Peyer's patch (tissue), 4 donors: ENCODE results near the gene ITGB3. TPM values are rescaled to one million over a fixed set of nuclear protein-coding genes. Genes with fewer than 3 reads are reported as not detected.

Source experiments
- DNase-seq, 3 donors: peaks; one replicate each; pipeline ENCODE4 v3.0.0-alpha.2; 2017 to 2019
- H3K27ac ChIP-seq, 4 donors: fragments of 200-600 bp; sonication (generic); one replicate each; pipeline ENCODE4 v1.5.1; 2016 to 2019
- H3K27me3 ChIP-seq, 2 donors: fragments of 200-600 bp; sonication (generic); one replicate each; pipeline ENCODE4 v1.5.1; 2019
- H3K36me3 ChIP-seq, 3 donors: fragments of 200-600 bp; sonication (generic); one replicate each; pipeline ENCODE4 v1.5.1; 2016 to 2019
- H3K4me1 ChIP-seq, 4 donors: fragments of 200-600 bp; sonication (generic); one replicate each; pipeline ENCODE4 v1.5.1; 2016 to 2019
- H3K4me3 ChIP-seq, 4 donors: fragments of 200-600 bp; sonication (generic); 1 replicate in 3 of 4; 2 replicates in 1 of 4; pipeline ENCODE4 v1.5.1; 2016 to 2019; ENCODE audit warnings: mild to moderate bottlenecking in 1 of 4
- H3K9me3 ChIP-seq, 4 donors: fragments of 200-600 bp; sonication (generic); one replicate each; pipeline ENCODE4 v1.5.1; 2016 to 2019; ENCODE audit warnings: mild to moderate bottlenecking in 1 of 4
- POLR2A ChIP-seq, 2 donors: fragments of 450-650 bp; IDR thresholded peaks; one replicate each; pipeline ENCODE4 v1.5.1; 2017; ENCODE audit warnings: antibody characterized with exemption in 2 of 2, mild to moderate bottlenecking in 2 of 2, moderate library complexity in 2 of 2
- total RNA-seq, 4 donors: library from RNA; depleted of rRNA; stranded (reverse); fragments of >200 nt; gene quantifications; one replicate each; pipeline ENCODE4 v1.1.0, GENCODE V29; 2016
- TF ChIP-seq, protein P1 (sequence below), 6 experiments: fragments of 450-650 bp in 4 of 6; fragments of 200-600 bp in 2 of 6; sonication (generic) in 1 of 6; IDR thresholded peaks; one replicate each; pipeline ENCODE4 v1.5.1; 2017 to 2019; ENCODE audit warnings: antibody characterized with exemption in 6 of 6, mild to moderate bottlenecking in 3 of 6, moderate library complexity in 1 of 6

Gene ITGB3
- total RNA-seq, 4 donors from 2014 or later, result 4.6 to 18.2 (median 6.6) TPM

GRCh38 chr17:47254403-47254943 lies 846 bp downstream of the ITGB3 start:
- Histone ChIP-seq H3K4me3 (peak overlapping the region; percentile 51 to 84 (median 74)), H3K36me3 (no peaks in the 10 kb centered on the region), H3K27me3 (no peaks in the 10 kb centered on the region), H3K9me3 (no peaks in the 10 kb centered on the region), H3K4me1 (peaks cover 0 to 24% (median 2%) of the 10 kb centered on the region in 4 donors), H3K27ac (peak overlapping the region; percentile 45 to 89 (median 75))
- no peak for DNase-seq
- TF ChIP-seq, protein P1, sequence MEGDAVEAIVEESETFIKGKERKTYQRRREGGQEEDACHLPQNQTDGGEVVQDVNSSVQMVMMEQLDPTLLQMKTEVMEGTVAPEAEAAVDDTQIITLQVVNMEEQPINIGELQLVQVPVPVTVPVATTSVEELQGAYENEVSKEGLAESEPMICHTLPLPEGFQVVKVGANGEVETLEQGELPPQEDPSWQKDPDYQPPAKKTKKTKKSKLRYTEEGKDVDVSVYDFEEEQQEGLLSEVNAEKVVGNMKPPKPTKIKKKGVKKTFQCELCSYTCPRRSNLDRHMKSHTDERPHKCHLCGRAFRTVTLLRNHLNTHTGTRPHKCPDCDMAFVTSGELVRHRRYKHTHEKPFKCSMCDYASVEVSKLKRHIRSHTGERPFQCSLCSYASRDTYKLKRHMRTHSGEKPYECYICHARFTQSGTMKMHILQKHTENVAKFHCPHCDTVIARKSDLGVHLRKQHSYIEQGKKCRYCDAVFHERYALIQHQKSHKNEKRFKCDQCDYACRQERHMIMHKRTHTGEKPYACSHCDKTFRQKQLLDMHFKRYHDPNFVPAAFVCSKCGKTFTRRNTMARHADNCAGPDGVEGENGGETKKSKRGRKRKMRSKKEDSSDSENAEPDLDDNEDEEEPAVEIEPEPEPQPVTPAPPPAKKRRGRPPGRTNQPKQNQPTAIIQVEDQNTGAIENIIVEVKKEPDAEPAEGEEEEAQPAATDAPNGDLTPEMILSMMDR (IDR thresholded peaks at IDR 0.05), result no peak
- TF ChIP-seq POLR2A (IDR thresholded peaks at IDR 0.05), result no peak

GRCh38 chr17:47257651-47258339 lies 4.2 kb downstream of the ITGB3 start:
- TF ChIP-seq, protein P1 (IDR thresholded peaks at IDR 0.05), result no peak
- TF ChIP-seq POLR2A (IDR thresholded peaks at IDR 0.05), result no peak
- peaks cover 0 to 15% (median 2%) of the 10 kb centered on the region in 4 donors for H3K4me1 ChIP-seq
- no peaks in the 10 kb centered on the region for H3K27me3 ChIP-seq
- DNase-seq, result no peak
- H3K4me3 ChIP-seq, result no peak overlapping the region
- H3K9me3 ChIP-seq, result no peaks in the 10 kb centered on the region
- no peaks in the 10 kb centered on the region for H3K36me3 ChIP-seq
- H3K27ac ChIP-seq, result peak overlapping the region in 2 of 4 donors; percentile 20 to 30

DNA sequence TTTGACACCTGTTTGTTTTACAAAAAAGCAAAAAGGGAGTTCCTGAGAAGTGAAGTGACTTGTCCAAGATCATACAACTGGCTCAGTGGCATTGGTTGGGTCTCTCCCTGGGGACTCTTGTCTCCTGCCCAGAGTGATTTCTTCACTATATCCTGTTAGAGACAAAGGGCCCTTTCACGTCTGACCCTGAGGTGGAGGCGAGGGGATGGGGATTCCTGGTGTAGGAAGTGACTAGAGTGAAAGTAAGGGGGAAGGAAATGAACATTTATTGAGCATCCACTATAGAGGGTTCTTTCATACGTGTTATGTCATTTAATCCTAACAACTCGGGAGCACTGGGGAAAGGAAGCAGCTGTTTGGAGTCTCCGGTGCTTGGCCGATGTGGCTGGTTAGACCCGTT lies 9.0 kb downstream of the ITGB3 start:
- no peak overlapping the region for H3K4me3 ChIP-seq
- no peak overlapping the region for H3K27ac ChIP-seq
- no peaks in the 10 kb centered on the region for H3K36me3 ChIP-seq
- H3K4me1 ChIP-seq, result no peaks in the 10 kb centered on the region
- no peaks in the 10 kb centered on the region for H3K27me3 ChIP-seq
- DNase-seq, result no peak
- no peaks in the 10 kb centered on the region for H3K9me3 ChIP-seq
- TF ChIP-seq, protein P1 (IDR thresholded peaks at IDR 0.05), result no peak
- TF ChIP-seq POLR2A (IDR thresholded peaks at IDR 0.05), result no peak

DNA sequence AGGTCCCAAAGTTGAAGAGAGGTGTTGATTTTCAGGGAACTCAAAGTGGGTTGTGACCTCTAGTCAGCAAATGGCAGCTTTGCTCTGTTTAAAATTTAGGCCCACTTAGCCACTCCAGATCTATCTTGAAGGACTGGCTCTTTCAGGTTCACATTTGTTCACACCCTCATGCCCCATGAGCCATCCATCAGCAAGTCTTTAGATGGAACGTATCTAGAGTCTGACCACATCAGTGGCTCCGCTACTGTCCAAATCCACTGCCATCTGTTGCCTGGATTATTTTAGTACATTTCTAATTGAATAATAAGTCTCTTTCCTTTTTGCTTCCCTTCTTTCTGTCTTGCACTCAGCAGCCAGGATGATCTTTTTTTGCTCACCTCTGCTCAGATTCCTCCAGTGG lies 10.5 kb downstream of the ITGB3 start:
- TF ChIP-seq, protein P1 (IDR thresholded peaks at IDR 0.05), result no peak
- TF ChIP-seq POLR2A (IDR thresholded peaks at IDR 0.05), result no peak
- Histone ChIP-seq H3K27ac (no peak overlapping the region), H3K9me3 (no peaks in the 10 kb centered on the region), H3K4me3 (no peak overlapping the region), H3K27me3 (no peaks in the 10 kb centered on the region), H3K4me1 (peaks cover 0 to 5% (median 0%) of the 10 kb centered on the region in 4 donors), H3K36me3 (no peaks in the 10 kb centered on the region)
- no peak for DNase-seq

DNA sequence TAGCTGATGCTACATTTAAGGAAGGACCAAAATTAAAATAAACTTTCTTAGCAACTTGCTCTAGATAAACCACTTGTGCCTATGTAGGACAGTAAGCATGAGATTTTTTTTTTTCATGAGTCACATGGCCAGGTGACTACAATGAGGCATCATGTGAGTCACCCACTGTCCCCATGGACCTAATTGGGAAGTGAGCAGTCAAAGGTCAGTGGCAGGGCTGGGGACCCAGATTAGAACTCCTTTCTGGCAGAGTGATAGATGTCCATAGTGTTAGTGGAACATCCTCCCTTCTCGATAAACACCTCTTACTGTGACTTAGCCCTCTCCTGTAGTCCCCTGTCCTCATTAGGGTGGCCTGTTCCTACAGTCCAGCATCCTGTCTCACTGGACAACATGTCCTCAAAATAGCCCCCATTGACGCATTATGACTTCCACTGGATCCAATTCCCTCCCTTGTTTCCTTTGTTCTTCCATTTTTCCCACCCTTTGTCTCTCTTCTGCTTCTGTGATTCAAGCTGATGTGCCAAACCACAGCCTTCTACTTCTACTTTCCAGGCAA lies 12.4 kb downstream of the ITGB3 start:
- peak in 1 of 3 donors; percentile 70 for DNase-seq
- H3K27ac ChIP-seq, result peak overlapping the region in 1 of 4 donors; percentile 21
- H3K9me3 ChIP-seq, result no peaks in the 10 kb centered on the region
- no peaks in the 10 kb centered on the region for H3K27me3 ChIP-seq
- TF ChIP-seq POLR2A (IDR thresholded peaks at IDR 0.05), result no peak
- H3K4me3 ChIP-seq, result no peak overlapping the region
- peaks cover 0 to 5% (median 0%) of the 10 kb centered on the region in 4 donors for H3K4me1 ChIP-seq
- no peaks in the 10 kb centered on the region for H3K36me3 ChIP-seq

- no peaks in the 10 kb centered on the region for H3K9me3 ChIP-seq
- no peaks in the 10 kb centered on the region for H3K27me3 ChIP-seq
- peaks cover 0 to 5% (median 0%) of the 10 kb centered on the region in 4 donors for H3K4me1 ChIP-seq
- no peak for DNase-seq
- TF ChIP-seq, protein P1 (IDR thresholded peaks at IDR 0.05), result no peak
- no peak for TF ChIP-seq POLR2A (IDR thresholded peaks at IDR 0.05)
- no peaks in the 10 kb centered on the region for H3K36me3 ChIP-seq
- no peak overlapping the region for H3K4me3 ChIP-seq
- peak overlapping the region in 2 of 4 donors; percentile 2 to 68 for H3K27ac ChIP-seq
Measured at GRCh38 chr17:47266782-47267181, 13.2 kb downstream of the ITGB3 start.
